Gastrocnemius medialis (tissue), 4 donors: ENCODE results near the gene FCN2. TPM values are rescaled to one million over a fixed set of nuclear protein-coding genes. Genes with fewer than 3 reads are reported as not detected.

Source experiments
- ATAC-seq, 2 donors: fragments of 150-250 bp; one replicate each; pipeline ENCODE4 v1.9.1; 2016
- DNase-seq, 2 donors: peaks; one replicate each; pipeline ENCODE4 v3.0.0-alpha.2; 2019
- H3K27ac ChIP-seq, 4 donors: fragments of 200-600 bp; sonication (generic); 1 replicate in 1 of 4; 2 replicates in 3 of 4; pipeline ENCODE4 v1.5.1; 2016 to 2018; ENCODE audit warnings: mild to moderate bottlenecking in 2 of 4, moderate library complexity in 1 of 4
- H3K27me3 ChIP-seq, 3 donors: fragments of 200-600 bp; sonication (generic) in 2 of 3; 1 replicate in 1 of 3; 2 replicates in 2 of 3; pipeline versions ENCODE4 v1.5.1 to v1.6.0; 2016 to 2019; ENCODE audit warnings: mild to moderate bottlenecking in 1 of 3, moderate library complexity in 1 of 3
- H3K36me3 ChIP-seq, 2 donors: fragments of 200-600 bp; sonication (generic) in 1 of 2; one replicate each; pipeline ENCODE4 v1.5.1; 2017 to 2018
- H3K4me1 ChIP-seq, 2 donors: fragments of 200-600 bp; sonication (generic) in 1 of 2; one replicate each; pipeline ENCODE4 v1.5.1; 2016 to 2017; ENCODE audit warnings: mild to moderate bottlenecking in 2 of 2
- H3K4me3 ChIP-seq, 4 donors: fragments of 200-600 bp; sonication (generic) in 3 of 4; 1 replicate in 1 of 4; 2 replicates in 3 of 4; pipeline ENCODE4 v1.5.1; 2016 to 2019; ENCODE audit warnings: mild to moderate bottlenecking in 2 of 4
- H3K9me3 ChIP-seq, 3 donors: fragments of 200-600 bp; sonication (generic) in 2 of 3; 1 replicate in 1 of 3; 2 replicates in 2 of 3; pipeline ENCODE4 v1.5.1; 2016 to 2019
- POLR2A ChIP-seq, 2 donors: fragments of 450-650 bp; IDR thresholded peaks; one replicate each; pipeline ENCODE4 v1.6.1; 2017; ENCODE audit warnings: antibody characterized with exemption in 2 of 2, mild to moderate bottlenecking in 2 of 2, moderate library complexity in 2 of 2
- in situ Hi-C, 4 donors: fragments of 200-750 bp; cut with MboI; loops; one replicate each; pipeline versions ENCODE4 v1.15.0 to v1.8.0; 2017; ENCODE audit warnings: low sequenced_read_pairs in 4 of 4
- intact Hi-C: fragments of 100-400 bp; cut with DNase I; formaldehyde crosslinking; loops from one replicate; pipeline ENCODE4 v1.15.1; 2023; ENCODE audit warnings: low total_unique reads
- total RNA-seq, 4 donors: library from RNA; depleted of rRNA; stranded (reverse); fragments of >200 nt; gene quantifications; one replicate each; pipeline versions ENCODE4 v1.1.0 to v1.2.3, GENCODE V29; 2016
- TF ChIP-seq, protein P1 (sequence below), 5 experiments: fragments of 450-650 bp in 3 of 5; fragments of 200-600 bp in 2 of 5; sonication (generic) in 2 of 5; IDR thresholded peaks in 4 of 5; conservative IDR thresholded peaks in 1 of 5; 1 replicate in 4 of 5; 2 replicates in 1 of 5; pipeline ENCODE4 v1.5.1; 2016 to 2019; ENCODE audit warnings: antibody characterized with exemption in 5 of 5, mild to moderate bottlenecking in 3 of 5, moderate library complexity in 3 of 5

Gene FCN2
- total RNA-seq, 4 donors from 2014 or later, result not detected

DNA sequence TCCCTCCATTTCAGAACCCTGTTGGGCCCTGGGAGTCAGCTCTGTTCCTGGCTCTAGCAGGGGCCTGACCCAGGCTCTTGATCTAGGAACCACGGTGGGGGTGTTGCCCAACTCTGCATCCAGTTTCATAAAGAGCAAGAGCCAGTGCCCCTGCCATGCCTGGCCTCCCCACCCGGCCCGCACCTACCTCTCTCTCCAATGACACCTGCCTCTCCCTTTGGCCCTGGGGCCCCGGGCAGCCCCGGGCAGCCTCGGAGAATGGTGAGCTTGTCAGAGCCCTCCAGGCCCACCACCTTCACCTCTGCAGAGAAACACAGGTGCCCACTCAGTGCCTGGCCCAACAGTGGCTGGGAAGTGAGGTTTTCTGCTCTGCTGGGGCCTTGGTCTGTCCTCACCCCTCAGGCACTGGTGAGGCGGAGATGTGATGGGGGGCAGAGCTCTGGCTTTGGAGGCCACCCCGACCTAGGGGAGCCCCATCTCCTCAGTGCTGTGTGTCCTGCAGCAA lies 35.6 kb downstream of the FCN2 start:
- no peaks in the 10 kb centered on the region for H3K36me3 ChIP-seq
- H3K27ac ChIP-seq, result no peak overlapping the region
- peaks cover 0 to 6% (median 3%) of the 10 kb centered on the region in 3 donors for H3K27me3 ChIP-seq
- in situ Hi-C loops (no loop called here), intact Hi-C loops (no loop called here)
- DNase-seq, result no peak
- H3K4me1 ChIP-seq, result no peaks in the 10 kb centered on the region
- H3K9me3 ChIP-seq, result no peaks in the 10 kb centered on the region
- ATAC-seq, result no peak
- TF ChIP-seq POLR2A (IDR thresholded peaks at IDR 0.05), result no peak
- TF ChIP-seq, protein P1, sequence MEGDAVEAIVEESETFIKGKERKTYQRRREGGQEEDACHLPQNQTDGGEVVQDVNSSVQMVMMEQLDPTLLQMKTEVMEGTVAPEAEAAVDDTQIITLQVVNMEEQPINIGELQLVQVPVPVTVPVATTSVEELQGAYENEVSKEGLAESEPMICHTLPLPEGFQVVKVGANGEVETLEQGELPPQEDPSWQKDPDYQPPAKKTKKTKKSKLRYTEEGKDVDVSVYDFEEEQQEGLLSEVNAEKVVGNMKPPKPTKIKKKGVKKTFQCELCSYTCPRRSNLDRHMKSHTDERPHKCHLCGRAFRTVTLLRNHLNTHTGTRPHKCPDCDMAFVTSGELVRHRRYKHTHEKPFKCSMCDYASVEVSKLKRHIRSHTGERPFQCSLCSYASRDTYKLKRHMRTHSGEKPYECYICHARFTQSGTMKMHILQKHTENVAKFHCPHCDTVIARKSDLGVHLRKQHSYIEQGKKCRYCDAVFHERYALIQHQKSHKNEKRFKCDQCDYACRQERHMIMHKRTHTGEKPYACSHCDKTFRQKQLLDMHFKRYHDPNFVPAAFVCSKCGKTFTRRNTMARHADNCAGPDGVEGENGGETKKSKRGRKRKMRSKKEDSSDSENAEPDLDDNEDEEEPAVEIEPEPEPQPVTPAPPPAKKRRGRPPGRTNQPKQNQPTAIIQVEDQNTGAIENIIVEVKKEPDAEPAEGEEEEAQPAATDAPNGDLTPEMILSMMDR (IDR thresholded peaks at IDR 0.05 in 4 of 5, conservative IDR thresholded peaks at IDR 0.05 in 1 of 5), result no peak
- H3K4me3 ChIP-seq, result no peak overlapping the region

DNA sequence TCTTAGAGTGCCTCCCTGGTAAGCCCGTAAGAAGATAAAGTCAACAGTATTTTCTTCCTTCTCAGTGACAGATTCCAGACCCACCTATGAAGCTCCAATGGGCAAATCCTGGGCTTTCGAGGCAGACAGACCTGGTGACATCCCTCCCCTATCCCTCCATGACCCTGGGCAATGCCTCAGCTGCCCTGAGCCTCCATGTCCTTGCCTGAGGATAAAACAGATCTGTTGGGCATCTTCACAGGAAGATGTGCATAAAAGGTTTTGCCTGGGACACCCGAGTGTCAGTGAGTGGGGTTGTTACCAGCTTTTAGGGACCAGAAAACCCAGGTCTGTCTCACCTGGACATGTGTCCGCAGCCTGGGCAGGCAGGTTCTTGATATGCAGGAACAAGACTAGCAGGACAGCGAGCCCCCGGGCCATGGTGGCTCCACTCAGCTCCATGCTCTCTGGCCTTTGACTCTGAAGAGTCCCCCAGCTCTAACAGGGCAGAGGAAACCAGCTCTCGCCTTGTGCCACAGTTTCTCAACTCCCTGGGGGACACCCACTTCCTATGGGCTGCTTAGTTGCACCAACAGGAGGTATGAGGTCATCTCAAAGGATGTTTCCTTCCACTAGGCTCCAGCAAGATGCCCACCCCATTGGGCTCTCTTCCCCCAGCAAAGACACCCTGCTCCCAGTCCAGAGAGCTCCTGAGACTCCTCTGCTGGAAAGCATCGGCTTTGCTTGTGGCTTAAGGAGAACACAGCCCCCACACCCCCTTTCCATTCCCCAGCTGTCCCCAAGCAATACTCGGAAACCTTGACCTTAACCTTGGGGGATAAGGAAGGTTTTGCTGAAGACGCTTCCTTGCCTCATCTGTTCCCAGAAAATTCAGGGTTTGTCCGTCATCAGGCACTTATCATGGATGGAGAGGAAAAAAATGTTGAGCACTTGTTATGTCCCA lies 37.1 kb downstream of the FCN2 start, which contains the start of gene FCN1:
FCN1 (minus strand) TSS at position 482 of the 943 bp plus-strand sequence; CDS start at position 441, 41 bp downstream.
- intact Hi-C loops (no loop called here), in situ Hi-C loops (no loop called here)
- Histone ChIP-seq H3K27me3 (peaks cover 0 to 6% (median 0%) of the 10 kb centered on the region in 3 donors), H3K9me3 (no peaks in the 10 kb centered on the region), H3K36me3 (no peaks in the 10 kb centered on the region), H3K4me1 (no peaks in the 10 kb centered on the region), H3K27ac (no peak within 1 kb of the TSS), H3K4me3 (no peak within 1 kb of the TSS)
- no peak for ATAC-seq
- no peak for TF ChIP-seq POLR2A (IDR thresholded peaks at IDR 0.05)
- DNase-seq, result no peak

DNA sequence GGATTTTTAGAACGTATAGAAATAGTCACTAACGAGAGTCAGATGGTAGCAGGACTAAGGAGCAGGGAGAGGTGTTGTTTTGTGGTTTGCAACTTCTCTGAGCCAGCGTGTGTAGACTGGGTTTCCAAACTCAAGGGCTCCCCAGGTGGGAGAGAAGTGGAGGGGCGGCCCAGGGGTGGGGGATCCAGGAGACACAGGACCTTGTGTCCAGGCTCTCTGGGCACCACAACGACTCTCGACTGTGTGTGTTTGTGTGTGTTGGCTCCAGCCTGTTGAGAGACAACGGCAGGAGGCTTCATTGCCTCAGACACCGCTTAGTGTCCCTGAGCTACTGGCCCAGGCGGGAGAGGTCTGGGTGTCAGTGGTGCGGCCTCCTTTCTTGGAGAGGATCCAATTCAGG lies 38.0 kb downstream of the FCN2 start:
- Histone ChIP-seq H3K36me3 (no peaks in the 10 kb centered on the region), H3K4me1 (no peaks in the 10 kb centered on the region), H3K4me3 (no peak overlapping the region), H3K27ac (no peak overlapping the region), H3K9me3 (no peaks in the 10 kb centered on the region), H3K27me3 (peaks cover 0 to 6% (median 0%) of the 10 kb centered on the region in 3 donors)
- intact Hi-C loops (no loop called here), in situ Hi-C loops (no loop called here)
- TF ChIP-seq POLR2A (IDR thresholded peaks at IDR 0.05), result no peak
- TF ChIP-seq, protein P1 (IDR thresholded peaks at IDR 0.05 in 4 of 5, conservative IDR thresholded peaks at IDR 0.05 in 1 of 5), result no peak
- ATAC-seq (no peak), DNase-seq (no peak)

DNA sequence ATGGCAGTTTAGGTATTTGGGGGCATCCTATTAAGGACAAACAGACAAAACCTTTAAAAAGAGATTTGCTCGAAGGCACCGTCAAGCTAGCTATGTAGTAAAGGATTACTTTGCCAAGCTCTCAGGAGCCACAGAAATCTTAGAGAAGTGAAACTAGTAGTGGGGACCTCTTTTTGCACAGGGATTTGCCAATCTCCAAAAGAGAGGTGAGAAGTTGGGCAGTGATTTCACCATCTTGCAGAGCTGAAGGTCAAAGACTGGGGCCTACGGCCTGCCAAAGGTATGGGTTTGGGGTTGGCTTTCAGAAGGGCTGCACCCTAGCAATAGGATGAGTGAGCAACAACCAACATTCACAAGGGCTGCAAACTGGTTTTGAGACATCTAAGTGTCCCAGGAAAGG lies 38.7 kb downstream of the FCN2 start:
- Histone ChIP-seq H3K9me3 (no peaks in the 10 kb centered on the region), H3K4me3 (no peak overlapping the region), H3K4me1 (no peaks in the 10 kb centered on the region), H3K27me3 (peaks cover 0 to 6% (median 0%) of the 10 kb centered on the region in 3 donors), H3K27ac (no peak overlapping the region), H3K36me3 (no peaks in the 10 kb centered on the region)
- intact Hi-C loops (no loop called here), in situ Hi-C loops (no loop called here)
- no peak for ATAC-seq
- TF ChIP-seq, protein P1 (IDR thresholded peaks at IDR 0.05 in 4 of 5, conservative IDR thresholded peaks at IDR 0.05 in 1 of 5), result no peak
- no peak for TF ChIP-seq POLR2A (IDR thresholded peaks at IDR 0.05)
- DNase-seq, result no peak
